H9 (cell line): ENCODE data around the gene BCAS1. TPM values are rescaled to one million over a fixed set of nuclear protein-coding genes. Genes with fewer than 3 reads are reported as not detected.

ENCODE experiments used
- DNase-seq: peaks from one replicate; pipeline ENCODE4 v3.0.0-alpha.2; 2017
- H2AFZ ChIP-seq: one replicate; pipeline ENCODE4 v1.6.1; 2013; ENCODE audit warnings: mild to moderate bottlenecking, low read length, control low read depth, moderate library complexity
- H2AK5ac ChIP-seq: 2 replicates; pipeline ENCODE4 v1.6.1; 2013; ENCODE audit warnings: low read length, control low read depth, mixed read lengths; ENCODE audit not compliant: insufficient read length
- H2BK120ac ChIP-seq: one replicate; pipeline ENCODE4 v1.6.1; 2013; ENCODE audit warnings: low read depth, mild to moderate bottlenecking, low read length, control low read depth, inconsistent platforms; ENCODE audit not compliant: poor library complexity, severe bottlenecking
- H2BK12ac ChIP-seq: 2 replicates; pipeline ENCODE4 v1.6.1; 2013; ENCODE audit warnings: low read length, control low read depth, mixed read lengths, low read depth; ENCODE audit not compliant: insufficient read length
- H2BK15ac ChIP-seq: 2 replicates; pipeline ENCODE4 v1.6.1; 2013; ENCODE audit warnings: low read depth, low read length, control low read depth
- H2BK20ac ChIP-seq: one replicate; pipeline ENCODE4 v1.6.1; 2013; ENCODE audit warnings: low read depth, mild to moderate bottlenecking, low read length, control low read depth, inconsistent platforms; ENCODE audit not compliant: poor library complexity, severe bottlenecking
- H2BK5ac ChIP-seq: 2 replicates; pipeline ENCODE4 v1.6.1; 2013; ENCODE audit warnings: low read length, control low read depth, mixed read lengths; ENCODE audit not compliant: insufficient read length
- H3K14ac ChIP-seq: 2 replicates; pipeline ENCODE4 v1.6.1; 2013; ENCODE audit warnings: low read length, control low read depth; ENCODE audit not compliant: insufficient read depth
- H3K18ac ChIP-seq: 2 replicates; pipeline ENCODE4 v1.6.1; 2013; ENCODE audit warnings: low read depth, mild to moderate bottlenecking, mixed read lengths, low read length, control low read depth; ENCODE audit not compliant: insufficient read length
- H3K23ac ChIP-seq: 2 replicates; pipeline ENCODE4 v1.6.1; 2013; ENCODE audit warnings: low read length, control low read depth, mixed read lengths, low read depth; ENCODE audit not compliant: insufficient read length
- H3K23me2 ChIP-seq: 2 replicates; pipeline ENCODE4 v1.6.1; 2013; ENCODE audit warnings: low read depth, mild to moderate bottlenecking, mixed read lengths, low read length, control low read depth; ENCODE audit not compliant: insufficient read length, poor library complexity, severe bottlenecking
- H3K27ac ChIP-seq: 2 replicates; pipeline ENCODE4 v1.5.1; 2013; ENCODE audit warnings: low read length, control low read depth, mixed read lengths, low read depth; ENCODE audit not compliant: insufficient read length
- H3K27me3 ChIP-seq: 2 replicates; pipeline ENCODE4 v1.6.1; 2013; ENCODE audit warnings: low read length, control low read depth, inconsistent platforms; ENCODE audit not compliant: insufficient read depth
- H3K4ac ChIP-seq: 2 replicates; pipeline ENCODE4 v1.6.1; 2013; ENCODE audit warnings: low read depth, mild to moderate bottlenecking, control low read depth, inconsistent platforms, low read length, moderate library complexity
- H3K4me1 ChIP-seq: 2 replicates; pipeline ENCODE4 v1.6.1; 2013; ENCODE audit warnings: low read length, control low read depth, inconsistent platforms; ENCODE audit not compliant: insufficient read depth
- H3K4me2 ChIP-seq: 2 replicates; pipeline ENCODE4 v1.6.1; 2013; ENCODE audit warnings: low read length, control low read depth, mixed read lengths; ENCODE audit not compliant: insufficient read length, insufficient read depth
- H3K56ac ChIP-seq: 2 replicates; pipeline ENCODE4 v1.6.1; 2013; ENCODE audit warnings: low read depth, mild to moderate bottlenecking, mixed read lengths, low read length, control low read depth; ENCODE audit not compliant: insufficient read length
- H3K79me1 ChIP-seq: 2 replicates; pipeline ENCODE4 v1.6.1; 2013; ENCODE audit warnings: low read depth, mild to moderate bottlenecking, moderate library complexity, low read length, control low read depth, inconsistent platforms; ENCODE audit not compliant: insufficient read depth, poor library complexity, severe bottlenecking
- H3K79me2 ChIP-seq: 2 replicates; pipeline ENCODE4 v1.6.1; 2013; ENCODE audit warnings: low read length, control low read depth, inconsistent platforms; ENCODE audit not compliant: insufficient read depth
- H3K9ac ChIP-seq: 2 replicates; pipeline ENCODE4 v1.6.1; 2013; ENCODE audit warnings: low read length, control low read depth, mixed read lengths; ENCODE audit not compliant: insufficient read length; ENCODE audit errors: extremely low read depth
- H3K9me3 ChIP-seq: one replicate; pipeline ENCODE4 v1.6.1; 2013; ENCODE audit warnings: low read depth, low read length, inconsistent platforms; ENCODE audit not compliant: control insufficient read depth
- H3T11ph ChIP-seq: one replicate; pipeline ENCODE4 v1.6.1; 2013; ENCODE audit warnings: mild to moderate bottlenecking, low read length, control low read depth, inconsistent platforms
- H4K20me1 ChIP-seq: one replicate; pipeline ENCODE4 v1.6.1; 2013; ENCODE audit not compliant: control insufficient read depth, insufficient read length, insufficient read depth
- H4K5ac ChIP-seq: 2 replicates; pipeline ENCODE4 v1.6.1; 2013; ENCODE audit warnings: low read depth, mild to moderate bottlenecking, mixed read lengths, low read length, control low read depth; ENCODE audit not compliant: insufficient read length
- H4K8ac ChIP-seq: replicated peaks from 2 replicates; pipeline ENCODE4 v1.6.1; 2013; ENCODE audit warnings: low read length, control low read depth, mixed read lengths, low read depth; ENCODE audit not compliant: insufficient read length
- H4K91ac ChIP-seq: 2 replicates; pipeline ENCODE4 v1.6.1; 2013; ENCODE audit warnings: low read depth, mild to moderate bottlenecking, moderate library complexity, mixed read lengths, low read length, control low read depth; ENCODE audit not compliant: insufficient read length
- H3K27ac Mint-ChIP-seq, 3 experiments: 2 replicates in 2 of 3; 3 replicates in 1 of 3; pipeline ENCODE4 v1.8.0; 2020 to 2021; ENCODE audit warnings: mixed read lengths in 3 of 3, mild to moderate bottlenecking in 1 of 3, moderate library complexity in 1 of 3
- H3K27me3 Mint-ChIP-seq: 2 replicates; pipeline ENCODE4 v1.8.0; 2021; ENCODE audit warnings: low read depth, mild to moderate bottlenecking, moderate library complexity, mixed read lengths
- H3K36me3 Mint-ChIP-seq, 3 experiments: 2 replicates in 2 of 3; 3 replicates in 1 of 3; pipeline ENCODE4 v1.8.0; 2020 to 2021; ENCODE audit warnings: low read depth in 3 of 3, mixed read lengths in 3 of 3; ENCODE audit not compliant: insufficient read depth in 1 of 3
- H3K4me1 Mint-ChIP-seq, 2 experiments: 2 replicates each; pipeline ENCODE4 v1.8.0; 2020; ENCODE audit warnings: mixed read lengths in 2 of 2
- H3K4me3 Mint-ChIP-seq, 2 experiments: 2 replicates in 1 of 2; 3 replicates in 1 of 2; pipeline ENCODE4 v1.8.0; 2020 to 2021; ENCODE audit warnings: mild to moderate bottlenecking in 2 of 2, mixed read lengths in 2 of 2, moderate library complexity in 1 of 2
- H3K9me3 Mint-ChIP-seq, 2 experiments: 2 replicates in 1 of 2; 3 replicates in 1 of 2; pipeline ENCODE4 v1.8.0; 2020; ENCODE audit warnings: mild to moderate bottlenecking in 2 of 2, mixed read lengths in 2 of 2, moderate library complexity in 1 of 2
- CTCF ChIP-seq: fragments of 200-600 bp; sonication (generic); conservative IDR thresholded peaks from 3 replicates; pipeline ENCODE4 v1.8.0; 2021; ENCODE audit warnings: antibody characterized with exemption, mild to moderate bottlenecking
- WGBS: extraction: QIAGEN DNeasy Blood & Tissue Kit; methylation state at CpG from one replicate; pipeline ENCODE4 v1.1.7; 2013; ENCODE audit warnings: missing lambda C conversion rate, low lambda C conversion rate, mixed read lengths; ENCODE audit not compliant: insufficient read length; ENCODE audit errors: extremely low coverage; 5-methylcytosine and 5-hydroxymethylcytosine counted together
- total RNA-seq: library from RNA; stranded (reverse); gene quantifications from 2 replicates; pipeline ENCODE4 v1.2.1, GENCODE V29; 2021

Gene BCAS1
- total RNA-seq, 1 experiment from 2014 or later: 0.15 TPM

GRCh38 chr20:53899351-53900167 is 170.8 kb downstream of the BCAS1 start:
- peak overlapping the region in 1 of 3 experiments; percentile 79; a peak in 2 of 7 replicates for H3K27ac Mint-ChIP-seq
- Histone ChIP-seq H3K4me1 (peaks cover 15% of the 10 kb centered on the region), H3K79me1 (no peaks in the 10 kb centered on the region), H3K14ac (no peak overlapping the region; the same call in 1 of the 2 replicates), H2BK15ac (no peak overlapping the region), H3K23ac (no peak overlapping the region), H3K9ac (no peak overlapping the region), H3K79me2 (no peaks in the 10 kb centered on the region), H2BK20ac (no peak overlapping the region), H3T11ph (no peak overlapping the region), H3K4ac (no peak overlapping the region), H2BK5ac (no peak overlapping the region), H3K18ac (no peak overlapping the region), H4K20me1 (no peaks in the 10 kb centered on the region), H3K27ac (no peak overlapping the region), H2BK120ac (no peak overlapping the region), H2BK12ac (no peak overlapping the region), H3K56ac (no peak overlapping the region), H2AFZ (no peak overlapping the region), H3K9me3 (no peaks in the 10 kb centered on the region), H3K27me3 (no peaks in the 10 kb centered on the region), H4K5ac (no peak overlapping the region), H2AK5ac (no peak overlapping the region), H3K4me2 (no peak overlapping the region), H3K23me2 (no peaks in the 10 kb centered on the region), H4K8ac (no peak overlapping the region), H4K91ac (no peak overlapping the region)
- H3K9me3 Mint-ChIP-seq: no peaks in the 10 kb centered on the region
- no peaks in the 10 kb centered on the region for H3K27me3 Mint-ChIP-seq
- WGBS: no CpG with 5 or more reads among the region's 8 CpGs
- H3K4me3 Mint-ChIP-seq: no peak overlapping the region; a peak in 1 of 5 replicates
- no peaks in the 10 kb centered on the region; a peak in 1 of 7 replicates for H3K36me3 Mint-ChIP-seq
- H3K4me1 Mint-ChIP-seq: peaks cover 42 to 44% of the 10 kb centered on the region in 2 experiments
- TF ChIP-seq CTCF: no peak
- DNase-seq: no peak
